ENCODE data around the gene VPS16. TPM values are rescaled to one million over a fixed set of nuclear protein-coding genes. Genes with fewer than 3 reads are reported as not detected.

The VPS16 gene
- total RNA-seq, 6 donors from 2014 or later: 22.6 to 53.4 (median 38.2) TPM

DNA sequence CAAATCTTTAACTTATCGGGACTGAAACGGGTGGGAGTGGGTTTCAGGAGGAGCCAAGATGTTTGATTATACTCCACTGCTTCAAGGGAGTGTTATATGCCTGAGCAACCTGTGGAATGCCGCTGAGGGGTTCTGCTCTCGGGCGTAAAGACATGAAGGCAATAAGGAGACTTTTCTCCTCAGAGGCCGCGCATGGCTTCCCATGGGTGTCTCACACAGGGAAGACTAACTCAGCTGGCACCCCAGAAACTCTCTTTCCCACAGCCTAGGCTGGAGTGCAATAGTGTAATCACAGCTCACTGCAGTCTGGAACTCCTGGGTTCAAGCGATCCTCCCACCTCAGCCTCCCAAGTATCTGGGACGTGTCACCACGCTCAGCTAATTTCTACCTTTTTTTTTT is 30.9 kb upstream of the VPS16 start:
- DNase-seq: no peak
- H3K9me3 ChIP-seq: no peaks in the 10 kb centered on the region
- H3K4me3 ChIP-seq: no peak overlapping the region
- peaks cover 0 to 9% (median 0%) of the 10 kb centered on the region in 4 donors for H3K4me1 ChIP-seq
- no peaks in the 10 kb centered on the region for H3K36me3 ChIP-seq
- TF ChIP-seq POLR2A (IDR thresholded peaks at IDR 0.05) (no peak), EP300 (IDR thresholded peaks at IDR 0.05) (no peak), POLR2AphosphoS5 (IDR thresholded peaks at IDR 0.05) (no peak)
- TF ChIP-seq, protein P1, sequence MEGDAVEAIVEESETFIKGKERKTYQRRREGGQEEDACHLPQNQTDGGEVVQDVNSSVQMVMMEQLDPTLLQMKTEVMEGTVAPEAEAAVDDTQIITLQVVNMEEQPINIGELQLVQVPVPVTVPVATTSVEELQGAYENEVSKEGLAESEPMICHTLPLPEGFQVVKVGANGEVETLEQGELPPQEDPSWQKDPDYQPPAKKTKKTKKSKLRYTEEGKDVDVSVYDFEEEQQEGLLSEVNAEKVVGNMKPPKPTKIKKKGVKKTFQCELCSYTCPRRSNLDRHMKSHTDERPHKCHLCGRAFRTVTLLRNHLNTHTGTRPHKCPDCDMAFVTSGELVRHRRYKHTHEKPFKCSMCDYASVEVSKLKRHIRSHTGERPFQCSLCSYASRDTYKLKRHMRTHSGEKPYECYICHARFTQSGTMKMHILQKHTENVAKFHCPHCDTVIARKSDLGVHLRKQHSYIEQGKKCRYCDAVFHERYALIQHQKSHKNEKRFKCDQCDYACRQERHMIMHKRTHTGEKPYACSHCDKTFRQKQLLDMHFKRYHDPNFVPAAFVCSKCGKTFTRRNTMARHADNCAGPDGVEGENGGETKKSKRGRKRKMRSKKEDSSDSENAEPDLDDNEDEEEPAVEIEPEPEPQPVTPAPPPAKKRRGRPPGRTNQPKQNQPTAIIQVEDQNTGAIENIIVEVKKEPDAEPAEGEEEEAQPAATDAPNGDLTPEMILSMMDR (IDR thresholded peaks at IDR 0.05): no peak
- H3K27ac ChIP-seq: no peak overlapping the region
- 86 to 90% methylated on average over 10 of the region's 10 CpGs for WGBS, 2 donors
- no peak for ATAC-seq (ENCODE audit: low FRiP score in 2 of 2)
- H3K27me3 ChIP-seq: peaks cover 0 to 14% (median 6%) of the 10 kb centered on the region in 4 donors

GRCh38 chr20:2812189-2812588 is 28.4 kb upstream of the VPS16 start:
- no peaks in the 10 kb centered on the region for H3K27me3 ChIP-seq

GRCh38 chr20:2814076-2814475 is 26.5 kb upstream of the VPS16 start:
- ATAC-seq (ENCODE audit: low FRiP score in 2 of 2): no peak
- no peak for TF ChIP-seq EP300 (IDR thresholded peaks at IDR 0.05)
- no peak for TF ChIP-seq POLR2A (IDR thresholded peaks at IDR 0.05)
- TF ChIP-seq POLR2AphosphoS5 (IDR thresholded peaks at IDR 0.05): no peak
- TF ChIP-seq, protein P1 (IDR thresholded peaks at IDR 0.05): no peak
- H3K27ac ChIP-seq: no peak overlapping the region
- H3K9me3 ChIP-seq: no peaks in the 10 kb centered on the region
- H3K4me1 ChIP-seq: no peaks in the 10 kb centered on the region
- no peaks in the 10 kb centered on the region for H3K36me3 ChIP-seq
- 95 to 96% methylated on average over 1 of the region's 1 CpG for WGBS, 2 donors
- no peaks in the 10 kb centered on the region for H3K27me3 ChIP-seq
- no peak overlapping the region for H3K4me3 ChIP-seq
- DNase-seq: no peak

More at GRCh38 chr20:2812189-2812588, 28.4 kb upstream of the VPS16 start:
- 94 to 95% methylated on average over 3 of the region's 3 CpGs for WGBS, 2 donors
- Histone ChIP-seq H3K36me3 (no peaks in the 10 kb centered on the region), H3K4me1 (no peaks in the 10 kb centered on the region), H3K9me3 (no peaks in the 10 kb centered on the region), H3K27ac (no peak overlapping the region), H3K4me3 (no peak overlapping the region)
- ATAC-seq (ENCODE audit: low FRiP score in 2 of 2): no peak
- TF ChIP-seq POLR2AphosphoS5 (IDR thresholded peaks at IDR 0.05) (no peak), POLR2A (IDR thresholded peaks at IDR 0.05) (no peak), EP300 (IDR thresholded peaks at IDR 0.05) (no peak)
- TF ChIP-seq, protein P1 (IDR thresholded peaks at IDR 0.05): no peak
- no peak for DNase-seq

- no peaks in the 10 kb centered on the region for H3K4me1 ChIP-seq
- H3K27ac ChIP-seq: no peak within 1 kb of the TSS
- no peaks in the 10 kb centered on the region for H3K9me3 ChIP-seq
- no peak for DNase-seq
- H3K27me3 ChIP-seq: no peaks in the 10 kb centered on the region
- peak in 1 of 2 donors; percentile 80 for ATAC-seq (ENCODE audit: low FRiP score in 2 of 2)
- H3K36me3 ChIP-seq: no peaks in the 10 kb centered on the region
- WGBS, 2 donors: 19 to 59% methylated on average over 2 to 5 of the region's 5 CpGs
- TF ChIP-seq, protein P1 (IDR thresholded peaks at IDR 0.05): no peak
- H3K4me3 ChIP-seq: no peak within 1 kb of the TSS
Measured at GRCh38 chr20:2814587-2815051, 25.9 kb upstream of the VPS16 start, which contains the start of gene C20orf141. C20orf141 (plus strand) TSS chr20:2814987; CDS start chr20:2815185, 198 bp downstream.

DNA sequence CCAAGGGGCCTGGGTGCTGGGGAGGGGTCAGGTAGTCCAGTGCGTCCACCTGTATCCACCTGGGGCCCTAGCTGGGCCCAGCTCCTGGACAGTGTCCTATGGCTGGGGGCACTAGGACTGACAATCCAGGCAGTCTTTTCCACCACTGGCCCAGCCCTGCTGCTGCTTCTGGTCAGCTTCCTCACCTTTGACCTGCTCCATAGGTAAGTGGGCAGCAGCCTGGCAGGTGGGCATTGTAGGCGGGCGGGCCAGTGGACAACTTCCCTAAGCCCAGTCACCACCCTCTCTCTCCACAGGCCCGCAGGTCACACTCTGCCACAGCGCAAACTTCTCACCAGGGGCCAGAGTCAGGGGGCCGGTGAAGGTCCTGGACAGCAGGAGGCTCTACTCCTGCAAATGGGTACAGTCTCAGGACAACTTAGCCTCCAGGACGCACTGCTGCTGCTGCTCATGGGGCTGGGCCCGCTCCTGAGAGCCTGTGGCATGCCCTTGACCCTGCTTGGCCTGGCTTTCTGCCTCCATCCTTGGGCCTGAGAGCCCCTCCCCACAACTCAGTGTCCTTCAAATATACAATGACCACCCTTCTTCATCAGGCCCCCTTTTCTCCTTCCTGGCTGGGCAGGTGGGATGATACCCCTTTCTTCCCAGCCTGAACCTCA is 25.2 kb upstream of the VPS16 start:
- no peaks in the 10 kb centered on the region for H3K9me3 ChIP-seq

More for the DNA sequence above, 25.2 kb upstream of the VPS16 start:
- H3K4me3 ChIP-seq: no peak overlapping the region
- H3K4me1 ChIP-seq: peaks cover 0 to 2% (median 0%) of the 10 kb centered on the region in 4 donors
- DNase-seq: peak in 1 of 2 donors; percentile 50
- peak in 1 of 2 donors; percentile 5 for ATAC-seq (ENCODE audit: low FRiP score in 2 of 2)
- TF ChIP-seq POLR2A (IDR thresholded peaks at IDR 0.05) (no peak), EP300 (IDR thresholded peaks at IDR 0.05) (no peak), POLR2AphosphoS5 (IDR thresholded peaks at IDR 0.05) (no peak)
- TF ChIP-seq, protein P1 (IDR thresholded peaks at IDR 0.05): no peak
- peaks cover 0 to 4% (median 3%) of the 10 kb centered on the region in 4 donors for H3K27me3 ChIP-seq
- H3K27ac ChIP-seq: no peak overlapping the region
- H3K36me3 ChIP-seq: no peaks in the 10 kb centered on the region
- WGBS, 2 donors: 93 to 95% methylated on average over 5 to 8 of the region's 8 CpGs
